ENCODE measurements around the gene RNF225. TPM values are rescaled to one million over a fixed set of nuclear protein-coding genes. Genes with fewer than 3 reads are reported as not detected.

Gene RNF225
- total and polyA plus RNA-seq, 9 of the 15 experiments (the other 6 are each of a cell fraction or from before 2014, with no cell fraction given): 0.33 TPM; not detected in 8

- TF ChIP-seq EZH2 (IDR thresholded peaks at IDR 0.05; ENCODE audit: borderline replicate concordance, low read depth, low read length) (no peak), SIN3B (IDR thresholded peaks at IDR 0.05; ENCODE audit: low read depth) (no peak), ZNF12 (CRISPR knock-in tag; IDR thresholded peaks at IDR 0.05) (0 out of 2 replicates have a peak, but pooled peaks have one; percentile 12)
These were observed 10.1 kb upstream of the RNF225 start (continued) for GRCh38 chr19:58385313-58385890.

GRCh38 chr19:58385891-58386575 lies 9.4 kb upstream of the RNF225 start:
- ChIA-PET POLR2A (interaction anchor here (0.7 to 1.5 kb wide), 3 partner anchors 21 to 51 kb away, joined by 3 read pairs; partner anchors contain the start of gene ZNF497), CTCF (ENCODE audit: low intra/inter-chr PET ratio) (no interaction called here)
- Histone ChIP-seq H3K27me3 (ENCODE audit: control insufficient read depth in 2 of 2, insufficient read depth in 2 of 2, low read length in 2 of 2) (no peaks in the 10 kb centered on the region), H4K20me1 (replicated peaks; ENCODE audit: control insufficient read depth, insufficient read depth, low read length) (peaks cover 10% of the 10 kb centered on the region), H3K4me2 (ENCODE audit: insufficient read depth, low read length) (peak overlapping the region; percentile 100), H3K27ac (ENCODE audit: extremely low read depth, low read depth, low read length) (peak overlapping the region; percentile 93), H2AFZ (ENCODE audit: low read depth, low read length) (peak overlapping the region; percentile 76), H3K9me1 (ENCODE audit: control insufficient read depth, insufficient read depth, low read length) (no peaks in the 10 kb centered on the region), H3K36me3 (ENCODE audit: control insufficient read depth, insufficient read depth, low read length) (peaks cover 34% of the 10 kb centered on the region), H3K9me3 (replicated peaks; ENCODE audit: control insufficient read depth, insufficient read depth, low read depth, low read length) (no peaks in the 10 kb centered on the region), H3K9ac (ENCODE audit: insufficient read depth in 1 of 2, low read depth in 2 of 2, low read length in 2 of 2) (peak overlapping the region; percentile 98 to 99), H3K4me1 (replicated peaks in 1 of 2; ENCODE audit: control insufficient read depth in 2 of 2, insufficient read depth in 2 of 2, low read length in 2 of 2) (peaks cover 29 to 42% of the 10 kb centered on the region in 2 experiments), H3K79me2 (ENCODE audit: control insufficient read depth, insufficient read depth, low read length) (peaks cover 67% of the 10 kb centered on the region), H3K4me3 (peak overlapping the region; percentile 92)
- 12% methylated on average over 34 of the region's 36 CpGs for WGBS (ENCODE audit: insufficient coverage, low coverage, missing lambda C conversion rate)
- FAIRE-seq: peak; percentile 37
- DNase-seq (ENCODE audit: extremely low read depth in 1 of 4, low spot score in 3 of 4): peak in 1 of 4 experiments; percentile 28
- in situ Hi-C loops (cut with MboI) (no loop called here), intact Hi-C loops (cut with micrococcal nuclease) (loop anchor here (5.0 kb wide), 1 partner anchor 204 kb away; the partner anchor contains the start of gene ZNF274)
- peak; percentile 43 for ATAC-seq
- no TSS peak for BruUV-seq (replicated peaks)
- TF ChIP-seq ZNF609 (CRISPR knock-in tag; IDR thresholded peaks at IDR 0.05; ENCODE audit: borderline replicate concordance) (no peak), KDM2B (CRISPR knock-in tag; IDR thresholded peaks at IDR 0.05) (no peak), CBFA2T3 (IDR thresholded peaks at IDR 0.05) (0 out of 2 replicates have a peak, but pooled peaks have one; percentile 2), ZNF507 (tag; conservative IDR thresholded peaks at IDR 0.05) (no peak), ZFP36 (IDR thresholded peaks at IDR 0.05; ENCODE audit: low read depth, low read length, partially characterized antibody) (no peak), SRF (CRISPR knock-in tag; IDR thresholded peaks at IDR 0.05) (no peak), TCF15 (CRISPR knock-in tag; IDR thresholded peaks at IDR 0.05) (no peak), TSC22D4 (tag; IDR thresholded peaks at IDR 0.05) (no peak), NR1H2 (CRISPR knock-in tag; IDR thresholded peaks at IDR 0.05) (peak; percentile 97; the same call in 1 of the 2 replicates), SMC3 (conservative IDR thresholded peaks at IDR 0.05; ENCODE audit: insufficient read depth, low read depth, low read length) (no peak), ZNF253 (CRISPR knock-in tag; conservative IDR thresholded peaks at IDR 0.05) (no peak), GATA2 (CRISPR knock-in tag; IDR thresholded peaks at IDR 0.05) (peak; percentile 52), SMARCE1 (IDR thresholded peaks at IDR 0.05) (no peak)
